Left forelimb (tissue), 1 donor: Measurements from ENCODE around the gene KCNN1.

ENCODE experiments used
- DNase-seq: peaks from one replicate; pipeline ENCODE4 v3.0.0-alpha.2; 2018; ENCODE audit warnings: low spot score

The KCNN1 gene

DNA sequence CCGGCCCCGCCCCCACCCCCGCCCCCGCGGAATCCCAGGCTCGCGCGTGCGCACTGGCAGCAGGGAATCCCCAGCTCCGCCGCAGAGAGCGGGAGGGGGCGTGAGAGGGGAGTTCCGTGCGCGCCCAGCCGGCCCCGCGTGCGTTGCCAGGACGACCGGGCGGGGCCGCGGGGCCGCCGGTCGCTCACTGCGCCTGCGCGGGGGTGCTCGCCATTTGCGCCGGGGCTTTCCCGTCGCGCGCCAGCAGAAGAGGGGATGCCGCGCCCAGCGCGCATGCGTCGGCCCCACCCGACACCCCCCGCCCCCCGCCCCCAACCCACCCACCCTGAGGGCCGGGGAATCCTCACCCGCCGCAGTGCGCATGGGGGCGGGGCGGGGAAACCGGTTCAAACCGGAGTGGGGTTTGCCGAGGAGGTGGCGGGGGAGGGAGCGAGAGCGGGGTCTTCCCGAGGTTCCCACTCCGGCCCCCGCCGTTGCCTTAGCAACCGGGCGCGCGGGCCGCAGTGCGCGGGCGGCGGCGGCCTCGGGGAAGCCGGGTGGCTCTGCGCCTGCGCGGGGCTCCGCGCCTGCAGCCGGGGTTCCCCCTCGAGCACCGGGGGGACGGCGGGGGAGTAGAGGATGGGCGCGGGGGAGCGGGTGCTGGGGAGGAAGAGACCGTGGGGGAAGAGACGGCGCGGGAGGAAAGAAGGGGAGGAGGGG lies 18.9 kb upstream of the KCNN1 start:
- peak; percentile 98 for DNase-seq

- DNase-seq: no peak
Observed at GRCh38 chr19:17948514-17948900, 18.4 kb upstream of the KCNN1 start.

DNA sequence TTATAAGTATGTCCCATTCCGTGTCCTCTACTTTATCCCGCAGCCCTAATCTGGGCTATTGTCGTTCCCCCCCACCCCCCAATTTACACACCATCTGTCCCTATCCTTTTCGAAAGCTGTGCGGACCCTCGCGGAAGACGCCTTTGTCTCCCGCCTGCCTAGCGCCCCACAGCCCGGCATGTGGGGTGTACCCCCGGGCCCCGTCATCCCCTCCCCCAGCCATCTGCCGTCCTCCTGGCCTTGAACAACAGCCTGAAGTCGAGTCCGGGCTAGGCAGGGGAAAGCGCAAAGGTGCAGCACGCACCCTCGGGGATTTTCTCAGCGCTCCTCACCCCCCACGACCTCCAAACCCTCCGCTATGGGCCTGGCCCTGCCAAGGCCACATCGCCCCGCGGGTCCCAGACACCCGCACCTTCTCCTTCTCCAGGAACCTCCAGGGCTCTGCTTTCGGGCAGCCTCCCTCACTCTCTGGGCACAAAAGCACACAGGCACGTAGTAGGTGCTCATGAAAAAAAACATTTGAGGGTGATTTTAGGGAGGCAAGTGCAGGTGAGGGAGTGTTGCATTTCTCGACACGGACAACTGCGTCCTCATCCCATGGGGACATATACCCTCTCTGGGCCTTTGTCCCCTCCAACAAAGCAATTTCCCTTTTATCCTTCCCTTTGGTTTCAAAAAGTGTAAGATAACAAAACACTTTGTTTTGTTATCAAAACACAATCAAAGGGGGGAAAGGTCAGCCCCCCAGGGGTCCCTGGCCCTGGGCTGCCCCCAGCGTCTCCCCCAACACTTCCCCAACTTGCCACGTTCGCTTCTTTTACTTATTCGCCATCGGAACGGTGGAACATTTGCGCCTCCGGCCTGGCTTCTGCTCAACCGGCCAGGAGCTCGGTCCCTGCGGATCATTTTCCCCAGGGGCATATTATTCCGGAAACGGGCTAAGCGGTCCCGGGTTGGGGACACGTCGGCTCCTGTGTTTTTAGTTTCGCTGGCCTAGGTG lies 17.7 kb upstream of the KCNN1 start:
- no peak for DNase-seq

DNA sequence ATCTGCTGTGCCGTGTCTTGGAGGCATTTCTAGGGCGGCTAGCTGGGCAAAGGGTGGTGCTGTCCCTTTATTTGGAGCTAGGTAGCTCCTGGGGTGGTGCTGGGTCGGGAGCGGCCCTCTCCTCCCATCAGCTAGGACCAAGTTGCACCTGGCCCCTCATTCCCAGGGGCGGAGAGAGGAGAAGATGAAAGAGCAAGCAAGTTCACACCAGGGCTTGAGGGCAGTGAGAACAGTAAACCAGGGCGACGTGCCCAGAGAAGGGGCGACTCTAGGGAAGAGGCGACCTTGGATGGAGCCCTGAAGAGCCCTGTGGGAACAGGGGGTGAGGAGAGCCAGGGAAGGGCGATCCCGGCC lies 17.0 kb upstream of the KCNN1 start:
- DNase-seq: no peak

- DNase-seq: no peak
Observed at GRCh38 chr19:17950310-17951156, 16.4 kb upstream of the KCNN1 start.

GRCh38 chr19:17951157-17951989 lies 15.5 kb upstream of the KCNN1 start:
- no peak for DNase-seq

DNA sequence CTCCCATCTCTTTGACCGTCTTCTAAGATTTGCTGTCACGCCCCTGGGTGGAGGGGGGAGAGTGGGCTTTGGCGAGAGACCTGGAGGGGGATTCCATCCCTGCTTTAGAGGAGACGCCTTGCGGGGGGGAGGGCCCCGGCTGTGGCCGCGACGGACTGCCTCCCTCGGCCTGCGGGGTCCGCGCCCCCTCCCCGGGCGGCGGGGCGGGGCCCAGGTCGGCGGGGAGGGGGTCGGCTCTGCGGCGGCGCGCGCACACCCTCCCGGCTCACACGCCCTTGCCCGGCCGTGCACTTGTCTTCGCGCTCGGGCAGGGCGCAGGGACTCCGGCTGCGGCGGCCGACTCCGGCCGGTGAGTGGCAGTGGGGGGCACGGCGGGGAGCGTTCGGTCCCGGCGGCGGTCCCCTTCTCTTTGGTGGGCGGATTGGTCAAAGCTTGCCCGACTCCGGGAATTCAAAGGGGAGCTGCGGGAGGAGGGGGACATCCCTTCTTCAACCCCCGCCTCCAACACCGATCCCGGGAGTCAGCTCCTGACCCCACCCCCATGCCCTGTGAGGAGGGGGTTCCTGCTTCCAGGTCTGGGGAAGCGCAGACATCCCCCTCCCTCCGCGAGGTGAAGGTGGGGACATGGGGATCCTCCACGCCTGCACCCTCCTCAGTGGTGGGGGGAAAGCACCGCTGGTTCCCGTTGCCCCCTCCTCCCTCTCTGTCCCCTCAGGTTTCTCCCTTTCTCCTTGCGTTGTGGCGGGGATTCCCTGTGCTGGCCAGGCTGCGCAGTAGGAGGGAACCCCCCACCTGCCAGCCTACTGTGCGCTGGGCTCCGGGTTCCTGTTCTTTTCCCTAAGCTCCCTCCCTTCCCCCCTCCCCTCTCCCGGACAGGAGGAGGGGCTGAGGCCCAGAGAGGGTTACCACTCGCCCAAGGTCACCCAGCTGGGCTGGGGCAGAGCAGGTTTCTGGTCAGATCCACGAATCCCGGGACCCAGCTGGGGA lies 14.6 kb upstream of the KCNN1 start:
- no peak for DNase-seq

GRCh38 chr19:17953316-17953801 lies 13.5 kb upstream of the KCNN1 start:
- DNase-seq: no peak

- no peak for DNase-seq
Observed at GRCh38 chr19:17953869-17954268, 13.0 kb upstream of the KCNN1 start.

DNA sequence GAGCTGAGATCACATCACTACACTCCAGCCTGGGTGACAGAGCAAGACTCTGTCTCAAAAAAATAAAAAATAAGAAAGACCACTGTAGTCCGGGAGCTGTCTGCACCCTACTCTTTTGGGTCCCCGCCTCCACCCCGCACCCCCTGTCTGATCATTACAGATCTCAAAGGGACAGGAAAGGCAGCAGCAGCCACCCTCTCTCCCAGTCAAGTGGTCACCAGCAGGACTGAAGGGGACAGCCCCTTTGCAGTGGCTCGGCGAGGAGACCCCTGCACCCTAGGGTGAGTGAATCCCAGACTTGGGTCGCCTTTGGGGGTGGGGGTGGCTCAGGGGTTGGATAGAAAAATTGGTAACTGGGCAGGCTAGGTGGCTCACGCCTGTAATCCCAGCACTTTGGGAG lies 12.5 kb upstream of the KCNN1 start:
- DNase-seq: no peak

- no peak for DNase-seq
Observed at GRCh38 chr19:17957149-17957849, 9.6 kb upstream of the KCNN1 start.

- DNase-seq: no peak
Observed at GRCh38 chr19:17957885-17958284, 9.0 kb upstream of the KCNN1 start.

- peak; percentile 56 for DNase-seq
Observed at GRCh38 chr19:17963936-17964691, 2.8 kb upstream of the KCNN1 start.

- DNase-seq: peak; percentile 37
Observed at GRCh38 chr19:17965370-17966128, 1.4 kb upstream of the KCNN1 start.

- peak; percentile 56 for DNase-seq
Observed at GRCh38 chr19:17966129-17966483, 801 bp upstream of the KCNN1 start.

GRCh38 chr19:17967257-17968051 lies 547 bp downstream of the KCNN1 start:
- DNase-seq: peak; percentile 60

GRCh38 chr19:17968362-17968761 lies 1.5 kb downstream of the KCNN1 start:
- peak; percentile 45 for DNase-seq
